HG03097 (cell line): ENCODE data around the gene NUTM2A.
"Not testable (repeated sequence)": the region's sequence is repeated elsewhere in the genome, so short reads cannot be mapped to it uniquely, and the experiment has no call there.

Experiments
- ATAC-seq: cut with Tn5 transposase; IDR thresholded peaks from one replicate; pipeline ENCODE4 v1.9.1; 2021; ENCODE audit not compliant: unreplicated experiment, low FRiP score

NUTM2A gene

GRCh38 chr10:87225148-87225547 lies at the start of gene NUTM2A:
Gene NUTM2A, plus strand, starts transcription at chr10:87225448. Its CDS starts 383 bp downstream, at chr10:87225831.
- not testable (repeated sequence) for ATAC-seq

- not testable (repeated sequence) for ATAC-seq
Measured at GRCh38 chr10:87177587-87177986, 47.7 kb upstream of the NUTM2A start.

- not testable (repeated sequence) for ATAC-seq
Measured at GRCh38 chr10:87184421-87184820, 40.8 kb upstream of the NUTM2A start.

GRCh38 chr10:87186016-87186415 lies 39.2 kb upstream of the NUTM2A start:
- ATAC-seq = not testable (repeated sequence)

GRCh38 chr10:87187573-87187972 lies 37.7 kb upstream of the NUTM2A start:
- ATAC-seq = not testable (repeated sequence)

GRCh38 chr10:87191841-87192240 lies 33.4 kb upstream of the NUTM2A start:
- not testable (repeated sequence) for ATAC-seq

- peak; percentile 49 for ATAC-seq
Measured at GRCh38 chr10:87200924-87201323, 24.3 kb upstream of the NUTM2A start.

- ATAC-seq = not testable (repeated sequence)
Measured at GRCh38 chr10:87204801-87205200, 20.4 kb upstream of the NUTM2A start.

- not testable (repeated sequence) for ATAC-seq
Measured at GRCh38 chr10:87206922-87207321, 18.3 kb upstream of the NUTM2A start.

- not testable (repeated sequence) for ATAC-seq
Measured at GRCh38 chr10:87210309-87210708, 14.9 kb upstream of the NUTM2A start.

- not testable (repeated sequence) for ATAC-seq
Measured at GRCh38 chr10:87211848-87212247, 13.4 kb upstream of the NUTM2A start.

GRCh38 chr10:87213150-87213765 lies 12.0 kb upstream of the NUTM2A start:
- not testable (repeated sequence) for ATAC-seq

GRCh38 chr10:87213806-87214205 lies 11.4 kb upstream of the NUTM2A start:
- not testable (repeated sequence) for ATAC-seq

GRCh38 chr10:87216120-87216519 lies 9.1 kb upstream of the NUTM2A start:
- not testable (repeated sequence) for ATAC-seq

GRCh38 chr10:87219370-87219769 lies 5.9 kb upstream of the NUTM2A start:
- ATAC-seq = not testable (repeated sequence)

GRCh38 chr10:87222789-87223188 lies 2.5 kb upstream of the NUTM2A start:
- not testable (repeated sequence) for ATAC-seq

GRCh38 chr10:87228247-87228646 lies 3.0 kb downstream of the NUTM2A start:
- ATAC-seq = not testable (repeated sequence)

- not testable (repeated sequence) for ATAC-seq
Measured at GRCh38 chr10:87229211-87229610, 4.0 kb downstream of the NUTM2A start.

GRCh38 chr10:87234854-87235253 lies 9.6 kb downstream of the NUTM2A start:
- ATAC-seq = not testable (repeated sequence)

GRCh38 chr10:87237244-87237643 lies 12.0 kb downstream of the NUTM2A start:
- ATAC-seq = not testable (repeated sequence)

- ATAC-seq = not testable (repeated sequence)
Measured at GRCh38 chr10:87239346-87239808, 14.1 kb downstream of the NUTM2A start.

GRCh38 chr10:87242192-87242591 lies 16.9 kb downstream of the NUTM2A start:
- not testable (repeated sequence) for ATAC-seq
